Body of pancreas (tissue), 4 donors: ENCODE data around the gene NTSR2. TPM values are rescaled to one million over a fixed set of nuclear protein-coding genes. Genes with fewer than 3 reads are reported as not detected.

Source experiments
- ATAC-seq: fragments of 150-250 bp; one replicate; pipeline ENCODE4 v1.9.1; 2016
- DNase-seq, 4 donors: peaks; one replicate each; pipeline ENCODE4 v3.0.0-alpha.2; 2019
- H3K27ac ChIP-seq, 4 donors: fragments of 200-600 bp; sonication (generic); 1 replicate in 3 of 4; 2 replicates in 1 of 4; pipeline versions ENCODE4 v1.5.1 to v1.6.1; 2016 to 2019; ENCODE audit warnings: mild to moderate bottlenecking in 1 of 4, mixed read lengths in 1 of 4, moderate library complexity in 1 of 4
- H3K27me3 ChIP-seq, 2 donors: fragments of 200-600 bp; sonication (generic); one replicate each; pipeline ENCODE4 v1.6.0; 2016; ENCODE audit warnings: mild to moderate bottlenecking in 1 of 2
- H3K36me3 ChIP-seq, 2 donors: fragments of 200-600 bp; sonication (generic); replicated peaks in 1 of 2; 2 replicates each; pipeline ENCODE4 v1.5.1; 2016; ENCODE audit warnings: low read depth in 2 of 2; ENCODE audit not compliant: insufficient read depth in 1 of 2
- H3K4me1 ChIP-seq: fragments of 200-600 bp; sonication (generic); one replicate; pipeline ENCODE4 v1.6.0; 2016
- H3K4me3 ChIP-seq, 2 donors: fragments of 200-600 bp; sonication (generic); 1 replicate in 1 of 2; 2 replicates in 1 of 2; pipeline ENCODE4 v1.5.1; 2016 to 2019
- H3K9me3 ChIP-seq, 3 donors: fragments of 200-600 bp; sonication (generic); 1 replicate in 2 of 3; 2 replicates in 1 of 3; pipeline ENCODE4 v1.5.1; 2016
- CTCF ChIP-seq, 7 experiments: fragments of 450-650 bp in 4 of 7; fragments of 200-600 bp in 3 of 7; sonication (generic) in 3 of 7; IDR thresholded peaks; one replicate each; pipeline ENCODE4 v1.5.1; 2016 to 2019; ENCODE audit warnings: antibody characterized with exemption in 7 of 7
- POLR2A ChIP-seq, 3 donors: fragments of 450-650 bp; IDR thresholded peaks; one replicate each; pipeline ENCODE4 v1.6.1; 2016; ENCODE audit warnings: antibody characterized with exemption in 3 of 3, mild to moderate bottlenecking in 2 of 3
- WGBS, 2 donors: methylation state at CpG; one replicate each; pipeline ENCODE4 v1.1.5; 2017; 5-methylcytosine and 5-hydroxymethylcytosine counted together
- intact Hi-C: fragments of 100-400 bp; cut with DNase I; formaldehyde crosslinking; loops from one replicate; pipeline ENCODE4 v1.15.1; 2023
- total RNA-seq, 2 donors: library from RNA; depleted of rRNA; stranded (reverse); fragments of >200 nt; gene quantifications; one replicate each; pipeline ENCODE4 v1.1.0, GENCODE V29; 2016

NTSR2 gene
- total RNA-seq, 2 donors from 2014 or later: not detected

GRCh38 chr2:11701206-11701605 lies 31.2 kb upstream of the NTSR2 start:
- Histone ChIP-seq H3K27ac (no peak overlapping the region), H3K4me3 (no peak overlapping the region), H3K9me3 (no peaks in the 10 kb centered on the region), H3K36me3 (no peaks in the 10 kb centered on the region), H3K27me3 (no peaks in the 10 kb centered on the region), H3K4me1 (peaks cover 5% of the 10 kb centered on the region)
- intact Hi-C loops: no loop called here
- 91 to 94% methylated on average over 5 of the region's 5 CpGs for WGBS, 2 donors
- DNase-seq (no peak), ATAC-seq (no peak)
- TF ChIP-seq CTCF (IDR thresholded peaks at IDR 0.05) (no peak), POLR2A (IDR thresholded peaks at IDR 0.05) (no peak)

- Histone ChIP-seq H3K27me3 (no peaks in the 10 kb centered on the region), H3K9me3 (no peaks in the 10 kb centered on the region), H3K27ac (no peak overlapping the region), H3K36me3 (no peaks in the 10 kb centered on the region), H3K4me1 (peaks cover 5% of the 10 kb centered on the region), H3K4me3 (no peak overlapping the region)
- WGBS, 2 donors: 73 to 75% methylated on average over 9 of the region's 9 CpGs
- intact Hi-C loops: loop anchor here (5.0 kb wide), 1 partner anchor 37 kb away; no protein-coding TSS in a partner anchor
- DNase-seq: no peak
- ATAC-seq: no peak
- TF ChIP-seq CTCF (IDR thresholded peaks at IDR 0.05) (no peak), POLR2A (IDR thresholded peaks at IDR 0.05) (no peak)
These were observed 30.0 kb upstream of the NTSR2 start for GRCh38 chr2:11699686-11700670.

DNA sequence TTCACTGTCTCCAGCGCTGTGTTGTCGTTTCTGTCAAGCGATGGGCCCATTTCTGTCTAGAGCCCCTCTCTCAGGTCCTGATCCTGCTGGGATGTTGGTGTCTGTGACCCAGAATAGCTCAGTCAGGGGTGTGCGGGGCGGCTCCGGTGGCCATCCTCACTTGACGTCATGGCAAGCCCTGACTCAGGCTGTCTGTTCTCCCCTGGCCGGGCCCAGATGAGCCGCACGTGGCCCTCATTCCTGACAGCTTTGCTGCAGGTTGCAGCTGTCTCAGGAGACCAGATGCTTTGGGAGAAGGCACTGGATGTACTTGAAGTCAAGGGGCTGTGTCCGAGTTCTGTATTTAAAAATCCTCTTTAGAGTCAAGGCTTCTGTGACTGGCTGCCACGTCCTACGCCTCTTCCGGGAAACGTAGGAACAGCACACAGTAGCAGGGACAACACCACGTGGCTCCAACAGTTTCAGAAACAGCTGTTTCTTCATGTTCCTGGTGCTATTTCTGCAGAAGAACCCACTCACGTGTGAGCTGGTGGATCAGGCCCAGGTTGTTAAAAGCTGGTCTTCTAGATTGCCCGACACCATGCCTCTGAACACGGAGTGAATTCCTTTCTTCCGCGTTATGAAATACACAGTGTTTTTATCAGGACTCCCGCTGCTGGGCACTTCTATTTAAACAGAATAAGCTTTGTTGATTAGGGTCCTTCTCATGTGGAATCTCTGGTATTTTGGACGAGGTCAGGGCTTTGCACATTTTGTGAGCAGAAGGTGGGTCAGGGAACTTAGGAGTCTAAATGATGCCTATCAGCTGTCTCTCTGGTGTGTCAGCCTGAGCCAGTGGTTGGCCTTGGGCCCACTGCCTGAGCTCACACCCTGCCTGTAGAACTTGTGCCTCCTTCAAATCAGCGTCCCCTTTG lies 28.3 kb upstream of the NTSR2 start:
- Histone ChIP-seq H3K36me3 (no peaks in the 10 kb centered on the region), H3K4me3 (no peak overlapping the region), H3K27ac (peak overlapping the region in 3 of 4 donors; percentile 7 to 49 (median 27)), H3K4me1 (peaks cover 8% of the 10 kb centered on the region), H3K27me3 (no peaks in the 10 kb centered on the region), H3K9me3 (no peaks in the 10 kb centered on the region)
- WGBS, 2 donors: 59 to 64% methylated on average over 14 to 24 of the region's 24 CpGs
- TF ChIP-seq POLR2A (IDR thresholded peaks at IDR 0.05): no peak
- no peak for TF ChIP-seq CTCF (IDR thresholded peaks at IDR 0.05)
- ATAC-seq (peak; percentile 43), DNase-seq (peak; percentile 26 to 60 (median 37))
- intact Hi-C loops: loop anchor here (5.0 kb wide), 1 partner anchor 39 kb away; no protein-coding TSS in a partner anchor

- ATAC-seq (no peak), DNase-seq (peak in 1 of 4 donors; percentile 25)
- Histone ChIP-seq H3K27ac (peak overlapping the region in 2 of 4 donors; percentile 27 to 49), H3K27me3 (no peaks in the 10 kb centered on the region), H3K4me3 (no peak overlapping the region), H3K36me3 (no peaks in the 10 kb centered on the region), H3K9me3 (no peaks in the 10 kb centered on the region), H3K4me1 (peaks cover 10% of the 10 kb centered on the region)
- TF ChIP-seq CTCF (IDR thresholded peaks at IDR 0.05) (no peak), POLR2A (IDR thresholded peaks at IDR 0.05) (no peak)
- intact Hi-C loops: loop anchor here (5.0 kb wide), 1 partner anchor 40 kb away; no protein-coding TSS in a partner anchor
- WGBS, 2 donors: 59 to 77% methylated on average over 11 to 16 of the region's 16 CpGs
These were observed 27.3 kb upstream of the NTSR2 start for GRCh38 chr2:11697103-11697871.
